Measurements from ENCODE around the gene GRPEL1.

DNA sequence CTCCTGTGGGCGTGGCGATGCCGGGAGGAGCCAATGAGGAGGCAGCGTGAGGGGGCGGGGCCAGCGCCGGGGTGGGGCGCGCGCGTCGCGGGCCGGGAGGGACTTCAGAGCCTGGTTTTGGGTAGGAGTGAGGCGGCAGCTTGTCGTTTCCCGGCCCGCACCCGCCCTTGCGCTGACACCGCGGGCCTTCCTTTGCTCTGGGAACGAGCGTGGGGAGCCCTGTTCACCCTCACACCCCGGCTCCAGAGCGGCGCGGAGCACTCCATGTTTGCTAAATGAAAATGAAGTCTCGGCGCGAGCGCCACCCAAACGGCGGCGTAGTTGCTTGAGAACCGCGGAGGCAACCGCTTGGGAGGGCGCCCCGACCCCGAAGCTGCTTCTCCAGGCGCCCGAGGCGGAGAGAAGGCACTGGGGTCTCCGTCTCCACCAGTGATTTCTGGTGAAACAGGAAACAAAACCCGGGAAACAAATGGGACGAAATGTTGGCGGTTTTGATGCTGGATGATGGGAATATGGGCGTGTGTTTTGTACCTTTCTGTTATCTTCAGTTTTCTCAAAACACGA is 497 bp upstream of the GRPEL1 start:
- TF ChIP-seq, protein P1, sequence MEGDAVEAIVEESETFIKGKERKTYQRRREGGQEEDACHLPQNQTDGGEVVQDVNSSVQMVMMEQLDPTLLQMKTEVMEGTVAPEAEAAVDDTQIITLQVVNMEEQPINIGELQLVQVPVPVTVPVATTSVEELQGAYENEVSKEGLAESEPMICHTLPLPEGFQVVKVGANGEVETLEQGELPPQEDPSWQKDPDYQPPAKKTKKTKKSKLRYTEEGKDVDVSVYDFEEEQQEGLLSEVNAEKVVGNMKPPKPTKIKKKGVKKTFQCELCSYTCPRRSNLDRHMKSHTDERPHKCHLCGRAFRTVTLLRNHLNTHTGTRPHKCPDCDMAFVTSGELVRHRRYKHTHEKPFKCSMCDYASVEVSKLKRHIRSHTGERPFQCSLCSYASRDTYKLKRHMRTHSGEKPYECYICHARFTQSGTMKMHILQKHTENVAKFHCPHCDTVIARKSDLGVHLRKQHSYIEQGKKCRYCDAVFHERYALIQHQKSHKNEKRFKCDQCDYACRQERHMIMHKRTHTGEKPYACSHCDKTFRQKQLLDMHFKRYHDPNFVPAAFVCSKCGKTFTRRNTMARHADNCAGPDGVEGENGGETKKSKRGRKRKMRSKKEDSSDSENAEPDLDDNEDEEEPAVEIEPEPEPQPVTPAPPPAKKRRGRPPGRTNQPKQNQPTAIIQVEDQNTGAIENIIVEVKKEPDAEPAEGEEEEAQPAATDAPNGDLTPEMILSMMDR (conservative IDR thresholded peaks at IDR 0.05; ENCODE audit: low read depth in 2 of 2), result no peak
- TF ChIP-seq EZH2phosphoT487 (IDR thresholded peaks at IDR 0.05; ENCODE audit: unreplicated experiment) (no peak), POLR2AphosphoS5 (IDR thresholded peaks at IDR 0.05; ENCODE audit: low read depth) (peak; percentile 73)
